Central memory CD8-positive, alpha-beta T cell (primary cell): ENCODE data around the gene SYDE1.

ENCODE experiments used
- ATAC-seq: fragments of 150-1000 bp; cut with Tn5 transposase; replicated peaks from 2 replicates; pipeline ENCODE4 v1.10.0; 2022; ENCODE audit warnings: mild to moderate bottlenecking, moderate FRiP score, moderate number of reproducible peaks; ENCODE audit not compliant: poor library complexity, severe bottlenecking; ENCODE audit errors: extremely low read depth
- DNase-seq, 2 donors: peaks; one replicate each; pipeline ENCODE4 v3.0.0; 2021; ENCODE audit warnings: low spot score in 2 of 2
- H3K27ac Mint-ChIP-seq: one replicate; pipeline ENCODE4 v1.8.0; 2022; ENCODE audit warnings: low read depth, mild to moderate bottlenecking, moderate library complexity, mixed read lengths
- H3K27me3 Mint-ChIP-seq: one replicate; pipeline ENCODE4 v1.8.0; 2022; ENCODE audit warnings: mixed read lengths
- H3K36me3 Mint-ChIP-seq: one replicate; pipeline ENCODE4 v1.8.0; 2022; ENCODE audit warnings: mild to moderate bottlenecking, moderate library complexity, mixed read lengths; ENCODE audit not compliant: insufficient read depth
- H3K4me1 Mint-ChIP-seq: one replicate; pipeline ENCODE4 v1.8.0; 2022; ENCODE audit warnings: mixed read lengths
- H3K4me3 Mint-ChIP-seq: one replicate; pipeline ENCODE4 v1.8.0; 2022; ENCODE audit warnings: mild to moderate bottlenecking, moderate library complexity, mixed read lengths
- H3K9me3 Mint-ChIP-seq: one replicate; pipeline ENCODE4 v1.8.0; 2022; ENCODE audit warnings: mixed read lengths

SYDE1 gene

DNA sequence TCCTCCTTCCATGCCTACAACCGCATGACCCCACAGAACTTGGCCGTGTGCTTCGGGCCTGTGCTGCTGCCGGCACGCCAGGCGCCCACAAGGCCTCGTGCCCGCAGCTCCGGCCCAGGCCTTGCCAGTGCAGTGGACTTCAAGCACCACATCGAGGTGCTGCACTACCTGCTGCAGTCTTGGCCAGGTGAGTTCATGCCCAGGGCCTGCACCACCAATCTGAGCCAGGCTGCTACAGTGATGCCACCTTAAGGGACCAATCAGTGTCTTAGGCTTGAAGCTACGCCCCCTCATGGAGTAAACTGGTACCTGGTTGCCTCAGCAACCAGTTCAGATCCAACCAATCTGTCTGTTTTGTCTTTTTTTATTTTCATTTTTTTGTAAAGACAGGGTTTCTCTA lies 5.2 kb downstream of the SYDE1 start:
- Mint-ChIP-seq H3K4me3 (no peak overlapping the region), H3K9me3 (no peaks in the 10 kb centered on the region), H3K36me3 (peaks cover 14% of the 10 kb centered on the region), H3K27ac (no peak overlapping the region), H3K27me3 (peaks cover 14% of the 10 kb centered on the region), H3K4me1 (no peaks in the 10 kb centered on the region)
- DNase-seq (no peak), ATAC-seq (no peak)

DNA sequence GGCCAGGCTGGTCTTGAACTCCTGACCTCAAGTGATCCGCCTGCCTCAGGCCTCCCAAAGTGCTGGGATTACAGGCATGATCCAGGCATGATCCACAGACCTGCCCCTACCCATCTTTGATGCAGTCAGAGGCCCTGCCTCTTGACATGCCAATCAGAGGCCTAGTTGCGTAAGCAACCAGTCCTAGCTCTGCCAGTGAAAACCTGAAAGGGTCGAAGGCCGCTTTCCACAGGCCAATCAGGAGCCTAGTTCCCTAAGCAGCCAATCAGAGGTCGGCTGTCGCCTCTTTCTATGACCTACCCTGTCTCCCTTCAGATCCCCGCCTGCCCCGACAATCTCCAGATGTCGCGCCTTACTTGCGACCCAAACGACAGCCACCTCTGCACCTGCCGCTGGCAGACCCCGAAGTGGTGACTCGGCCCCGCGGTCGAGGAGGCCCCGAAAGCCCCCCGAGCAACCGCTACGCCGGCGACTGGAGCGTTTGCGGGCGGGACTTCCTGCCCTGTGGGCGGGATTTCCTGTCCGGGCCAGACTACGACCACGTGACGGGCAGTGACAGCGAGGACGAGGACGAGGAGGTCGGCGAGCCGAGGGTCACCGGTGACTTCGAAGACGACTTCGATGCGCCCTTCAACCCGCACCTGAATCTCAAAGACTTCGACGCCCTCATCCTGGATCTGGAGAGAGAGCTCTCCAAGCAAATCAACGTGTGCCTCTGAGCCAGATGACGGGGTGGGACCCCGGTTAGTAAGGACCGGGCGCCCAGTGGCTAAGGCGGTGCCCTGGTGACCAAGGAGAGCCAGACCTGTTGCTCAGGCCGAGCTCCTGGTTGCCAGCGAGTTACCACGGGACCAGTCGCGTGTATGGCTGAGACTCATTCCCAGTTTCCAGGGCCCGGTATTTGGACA lies 6.3 kb downstream of the SYDE1 start:
- Mint-ChIP-seq H3K4me3 (no peak overlapping the region), H3K27ac (no peak overlapping the region), H3K36me3 (peaks cover 18% of the 10 kb centered on the region), H3K9me3 (no peaks in the 10 kb centered on the region), H3K27me3 (peaks cover 4% of the 10 kb centered on the region), H3K4me1 (no peaks in the 10 kb centered on the region)
- no peak for ATAC-seq
- DNase-seq, result no peak

DNA sequence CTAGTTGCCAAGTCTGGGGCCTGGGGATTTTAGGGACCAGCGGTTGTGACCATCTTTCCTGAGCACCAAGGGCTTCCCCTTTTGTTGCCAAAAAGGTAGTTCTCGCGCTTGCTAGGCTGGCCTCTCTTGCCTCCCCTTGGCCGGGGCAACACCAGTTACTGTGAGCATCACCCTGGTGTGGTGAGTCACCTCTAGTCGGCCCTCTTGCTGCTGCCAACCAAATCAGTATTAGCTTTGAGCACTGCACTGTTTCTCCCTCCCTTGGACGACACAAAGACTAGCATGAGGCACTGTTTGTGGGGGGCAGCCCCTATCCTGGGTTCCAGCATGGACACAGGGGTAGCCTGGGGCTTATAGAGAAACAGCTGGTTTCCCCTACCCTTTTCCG lies 6.9 kb downstream of the SYDE1 start:
- Mint-ChIP-seq H3K36me3 (peaks cover 18% of the 10 kb centered on the region), H3K4me1 (no peaks in the 10 kb centered on the region), H3K4me3 (no peak overlapping the region), H3K27me3 (no peaks in the 10 kb centered on the region), H3K9me3 (no peaks in the 10 kb centered on the region), H3K27ac (no peak overlapping the region)
- ATAC-seq (no peak), DNase-seq (no peak)

DNA sequence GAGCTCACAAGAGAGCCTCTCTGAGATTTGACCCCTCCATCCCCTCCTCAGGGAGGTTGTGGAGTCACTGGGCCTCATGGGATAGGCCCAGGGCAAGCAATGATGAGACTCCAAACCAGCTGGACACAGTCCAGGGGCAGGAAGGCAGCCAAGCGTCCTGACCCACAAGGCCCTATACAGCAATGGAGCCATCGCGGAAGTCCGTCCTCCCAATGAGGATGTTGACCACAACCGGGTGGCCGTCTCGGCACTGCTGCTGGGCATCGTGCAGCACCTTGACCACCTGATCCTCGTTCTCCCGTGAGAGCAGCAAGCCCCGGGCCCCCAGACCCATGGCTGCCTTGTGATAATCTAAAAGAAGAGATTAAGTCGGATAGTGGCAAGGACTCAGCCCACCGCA lies 7.9 kb downstream of the SYDE1 start:
- DNase-seq (no peak), ATAC-seq (no peak)
- no peaks in the 10 kb centered on the region for H3K9me3 Mint-ChIP-seq
- no peaks in the 10 kb centered on the region for H3K4me1 Mint-ChIP-seq
- no peak overlapping the region for H3K4me3 Mint-ChIP-seq
- H3K27ac Mint-ChIP-seq, result no peak overlapping the region
- H3K27me3 Mint-ChIP-seq, result no peaks in the 10 kb centered on the region
- H3K36me3 Mint-ChIP-seq, result peaks cover 20% of the 10 kb centered on the region

DNA sequence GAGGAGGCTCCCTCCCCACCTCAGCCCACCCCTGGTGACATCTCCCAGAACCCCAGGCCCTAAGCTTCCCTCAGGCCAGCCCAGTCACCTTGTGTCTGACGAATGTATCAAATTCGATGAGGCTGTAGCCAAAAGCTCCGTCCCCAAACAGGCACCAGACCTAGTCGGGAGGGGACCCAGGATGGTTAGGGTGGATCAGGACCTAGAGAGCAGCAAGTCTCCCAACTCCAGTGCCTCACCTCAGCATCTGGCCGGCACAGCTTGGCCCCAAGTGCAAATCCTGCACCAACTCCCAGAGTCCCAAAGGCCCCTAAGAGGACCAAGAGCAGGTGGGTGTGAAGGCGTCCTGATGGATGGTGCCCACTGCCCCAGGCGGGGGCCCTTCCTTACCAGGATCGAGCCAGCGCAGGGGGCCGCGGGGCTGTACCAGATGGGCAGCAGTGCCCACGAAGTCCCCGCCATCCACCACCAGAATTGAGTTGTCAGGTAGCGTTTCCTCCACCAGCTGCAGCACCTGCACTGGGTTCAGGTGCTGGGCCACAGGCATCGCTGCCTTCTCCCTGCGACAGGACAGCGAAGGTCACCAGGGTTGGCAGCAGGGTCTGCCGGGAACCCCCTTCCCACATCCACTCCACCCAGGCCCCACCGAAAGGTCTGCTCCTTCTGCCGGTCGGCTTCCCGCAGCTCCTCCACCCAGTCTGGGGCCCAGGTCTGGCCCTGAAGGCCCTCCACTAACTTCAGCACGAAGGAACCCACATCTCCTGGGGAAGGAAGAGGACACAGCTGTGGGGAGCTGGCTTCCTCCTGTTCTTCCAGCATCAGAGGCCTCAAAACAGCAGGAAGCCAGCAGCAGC lies 8.8 kb downstream of the SYDE1 start:
- H3K27me3 Mint-ChIP-seq, result no peaks in the 10 kb centered on the region
- no peaks in the 10 kb centered on the region for H3K4me1 Mint-ChIP-seq
- DNase-seq (no peak), ATAC-seq (no peak)
- H3K9me3 Mint-ChIP-seq, result no peaks in the 10 kb centered on the region
- H3K27ac Mint-ChIP-seq, result no peak overlapping the region
- H3K36me3 Mint-ChIP-seq, result peaks cover 22% of the 10 kb centered on the region
- no peak overlapping the region for H3K4me3 Mint-ChIP-seq

DNA sequence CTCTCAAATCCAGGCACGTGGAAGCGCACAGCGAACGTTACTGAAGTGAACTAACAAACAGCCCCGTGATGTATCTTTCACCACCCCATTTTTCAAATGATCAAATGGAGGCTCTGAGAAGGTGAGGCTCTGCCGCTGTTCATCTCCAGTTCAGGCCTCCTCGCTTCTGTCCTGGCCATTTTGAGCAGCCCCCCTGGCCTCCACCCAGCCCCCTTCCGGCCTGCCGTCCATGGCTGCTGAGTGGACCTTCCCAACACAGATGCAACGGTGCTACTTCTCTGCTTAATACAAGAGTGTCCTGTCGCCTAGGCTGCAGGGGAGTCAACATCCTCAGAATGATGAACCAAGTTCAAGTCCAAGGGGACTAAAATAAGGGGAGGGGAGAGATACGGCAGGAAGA lies 9.7 kb downstream of the SYDE1 start:
- Mint-ChIP-seq H3K4me3 (no peak overlapping the region), H3K27ac (no peak overlapping the region), H3K4me1 (no peaks in the 10 kb centered on the region), H3K27me3 (no peaks in the 10 kb centered on the region), H3K9me3 (no peaks in the 10 kb centered on the region), H3K36me3 (peaks cover 25% of the 10 kb centered on the region)
- DNase-seq (no peak), ATAC-seq (no peak)

DNA sequence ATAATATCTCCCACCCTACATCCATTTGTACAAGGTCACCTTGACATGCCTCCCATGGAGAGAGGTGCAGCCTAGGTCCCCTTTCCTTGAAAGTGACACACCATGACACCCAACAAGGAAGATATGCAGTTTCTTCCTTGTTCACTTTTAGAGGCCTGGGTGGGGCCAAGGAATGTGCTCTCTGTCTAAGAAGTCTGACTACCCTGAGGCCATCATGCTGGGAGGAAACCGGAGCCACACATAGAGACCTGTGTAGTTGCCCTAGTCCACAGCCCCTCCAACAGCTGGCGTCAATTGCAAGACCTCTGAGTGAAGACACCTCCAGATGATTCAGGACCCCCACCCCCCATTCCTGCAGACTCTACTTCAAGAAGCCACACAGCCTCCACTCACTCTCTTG lies 11.0 kb downstream of the SYDE1 start:
- ATAC-seq (no peak), DNase-seq (no peak)
- peaks cover 25% of the 10 kb centered on the region for H3K36me3 Mint-ChIP-seq
- no peaks in the 10 kb centered on the region for H3K9me3 Mint-ChIP-seq
- no peaks in the 10 kb centered on the region for H3K27me3 Mint-ChIP-seq
- H3K27ac Mint-ChIP-seq, result no peak overlapping the region
- H3K4me3 Mint-ChIP-seq, result no peak overlapping the region
- H3K4me1 Mint-ChIP-seq, result no peaks in the 10 kb centered on the region

DNA sequence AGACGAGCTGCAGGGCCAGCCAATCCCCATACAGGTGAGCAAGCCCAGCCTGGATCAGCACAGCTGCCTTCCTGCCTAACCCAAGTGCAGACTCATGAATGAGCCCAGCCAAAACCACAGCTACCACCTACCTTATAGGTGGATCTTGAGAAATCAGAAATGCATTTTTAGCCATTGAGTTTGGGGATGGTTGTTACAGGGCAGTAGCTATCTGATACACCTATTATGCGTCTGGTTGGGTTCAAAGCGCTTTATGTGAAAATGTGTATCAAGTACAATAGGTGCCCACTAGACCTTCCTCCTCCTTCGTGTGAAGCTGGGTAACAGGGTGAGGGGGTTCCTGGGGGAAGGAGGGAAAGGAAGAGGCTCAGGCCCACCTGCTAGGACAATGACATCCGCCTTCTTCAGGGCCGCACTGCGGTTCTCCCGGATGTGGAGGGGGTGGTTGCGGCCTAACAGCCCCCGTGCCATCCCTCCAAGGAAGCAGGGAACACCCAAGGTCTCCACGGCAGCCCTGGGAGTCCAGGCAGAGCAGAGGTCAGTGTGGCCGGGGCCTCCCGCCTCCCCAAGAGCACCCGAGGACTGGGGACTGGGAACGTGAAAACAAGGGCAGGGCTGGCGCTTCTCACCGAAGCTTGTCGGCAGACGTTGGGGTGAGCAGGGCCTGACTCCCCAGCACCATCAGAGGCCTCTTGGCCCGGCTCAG lies 11.7 kb downstream of the SYDE1 start:
- peaks cover 2% of the 10 kb centered on the region for H3K4me1 Mint-ChIP-seq
- H3K36me3 Mint-ChIP-seq, result peaks cover 27% of the 10 kb centered on the region
- H3K9me3 Mint-ChIP-seq, result no peaks in the 10 kb centered on the region
- DNase-seq, result no peak
- no peak overlapping the region for H3K27ac Mint-ChIP-seq
- H3K4me3 Mint-ChIP-seq, result no peak overlapping the region
- no peaks in the 10 kb centered on the region for H3K27me3 Mint-ChIP-seq
- ATAC-seq, result no peak

DNA sequence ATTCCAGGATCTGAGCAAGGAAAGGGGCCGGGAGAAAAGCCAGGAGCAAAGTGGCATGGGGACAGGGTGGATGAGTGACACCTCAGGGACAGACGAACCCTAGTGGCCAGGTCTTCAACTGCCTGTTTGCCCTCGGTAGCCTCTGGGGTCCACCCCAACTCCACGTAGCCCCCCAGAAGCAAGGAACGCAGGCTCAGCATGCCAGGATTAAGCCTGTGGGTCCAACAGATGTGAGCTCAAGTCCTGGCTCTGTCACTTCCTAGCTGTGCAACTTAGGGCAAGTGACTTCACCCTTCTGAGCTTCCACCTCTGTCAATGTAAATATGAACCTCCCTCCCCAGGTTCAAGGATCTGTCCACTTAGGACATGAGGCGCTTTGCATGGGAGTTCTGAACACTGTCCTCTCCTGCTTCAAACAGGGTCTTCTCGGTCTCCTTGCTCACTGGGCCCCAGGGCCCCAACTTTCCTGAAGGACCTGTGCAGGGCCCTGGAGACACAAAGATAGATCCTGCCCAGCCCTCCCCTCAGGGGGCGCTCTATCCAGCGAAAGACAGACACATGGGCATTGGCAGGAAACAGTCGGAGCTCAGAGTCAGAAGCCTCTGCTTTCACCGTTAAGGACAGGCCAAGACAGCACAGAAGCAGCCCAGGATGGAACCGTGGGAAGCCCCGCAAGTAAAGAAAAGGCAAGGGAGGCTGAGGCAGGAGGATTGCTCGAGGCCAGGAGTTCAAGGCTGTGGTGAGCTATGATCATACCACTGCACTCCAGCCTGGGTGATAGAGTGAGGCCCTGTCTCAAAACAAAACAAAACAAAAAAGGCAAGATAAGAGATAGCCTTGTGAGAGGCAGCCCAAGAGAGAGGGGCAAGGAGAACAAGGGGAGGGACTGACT lies 13.2 kb downstream of the SYDE1 start:
- Mint-ChIP-seq H3K27me3 (no peaks in the 10 kb centered on the region), H3K4me1 (peaks cover 16% of the 10 kb centered on the region), H3K36me3 (peaks cover 29% of the 10 kb centered on the region), H3K9me3 (no peaks in the 10 kb centered on the region), H3K27ac (no peak overlapping the region), H3K4me3 (no peak overlapping the region)
- DNase-seq (no peak), ATAC-seq (no peak)

DNA sequence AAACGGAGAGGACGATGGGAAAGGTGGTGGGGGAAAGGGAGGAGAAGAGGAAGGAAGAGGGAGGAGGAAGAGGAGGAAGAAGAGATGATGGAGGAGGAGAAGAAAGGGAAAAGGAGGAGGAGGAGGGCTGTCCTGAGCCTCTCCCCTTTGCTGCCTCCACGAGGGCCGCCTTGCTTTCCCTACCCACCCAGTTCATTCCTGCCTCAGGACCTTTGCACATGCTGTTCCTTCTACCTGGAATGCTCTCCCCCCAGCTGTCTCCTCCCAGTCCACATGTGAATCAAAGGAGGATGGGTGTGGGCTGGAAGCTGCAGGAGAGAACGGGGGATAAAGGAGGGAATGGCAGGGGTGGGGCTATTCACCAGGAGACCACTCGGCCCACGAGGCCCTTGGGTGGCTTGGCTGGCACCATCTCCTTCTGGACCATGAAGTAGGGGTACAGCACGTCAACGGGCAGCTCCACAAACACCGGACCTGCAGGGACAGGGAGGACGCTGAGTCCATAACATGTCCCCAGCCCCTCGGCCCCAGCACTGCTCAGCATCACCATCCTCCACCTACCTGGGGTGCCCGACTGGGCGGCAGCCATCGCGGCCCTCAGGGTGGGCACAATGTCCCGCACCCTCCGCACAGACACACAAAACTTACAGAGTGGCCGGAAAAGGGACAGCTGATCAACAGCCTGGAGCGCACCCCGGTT lies 15.3 kb downstream of the SYDE1 start:
- Mint-ChIP-seq H3K4me1 (peaks cover 23% of the 10 kb centered on the region), H3K36me3 (peaks cover 23% of the 10 kb centered on the region), H3K27ac (no peak overlapping the region), H3K9me3 (no peaks in the 10 kb centered on the region), H3K27me3 (no peaks in the 10 kb centered on the region), H3K4me3 (no peak overlapping the region)
- no peak for DNase-seq
- no peak for ATAC-seq

DNA sequence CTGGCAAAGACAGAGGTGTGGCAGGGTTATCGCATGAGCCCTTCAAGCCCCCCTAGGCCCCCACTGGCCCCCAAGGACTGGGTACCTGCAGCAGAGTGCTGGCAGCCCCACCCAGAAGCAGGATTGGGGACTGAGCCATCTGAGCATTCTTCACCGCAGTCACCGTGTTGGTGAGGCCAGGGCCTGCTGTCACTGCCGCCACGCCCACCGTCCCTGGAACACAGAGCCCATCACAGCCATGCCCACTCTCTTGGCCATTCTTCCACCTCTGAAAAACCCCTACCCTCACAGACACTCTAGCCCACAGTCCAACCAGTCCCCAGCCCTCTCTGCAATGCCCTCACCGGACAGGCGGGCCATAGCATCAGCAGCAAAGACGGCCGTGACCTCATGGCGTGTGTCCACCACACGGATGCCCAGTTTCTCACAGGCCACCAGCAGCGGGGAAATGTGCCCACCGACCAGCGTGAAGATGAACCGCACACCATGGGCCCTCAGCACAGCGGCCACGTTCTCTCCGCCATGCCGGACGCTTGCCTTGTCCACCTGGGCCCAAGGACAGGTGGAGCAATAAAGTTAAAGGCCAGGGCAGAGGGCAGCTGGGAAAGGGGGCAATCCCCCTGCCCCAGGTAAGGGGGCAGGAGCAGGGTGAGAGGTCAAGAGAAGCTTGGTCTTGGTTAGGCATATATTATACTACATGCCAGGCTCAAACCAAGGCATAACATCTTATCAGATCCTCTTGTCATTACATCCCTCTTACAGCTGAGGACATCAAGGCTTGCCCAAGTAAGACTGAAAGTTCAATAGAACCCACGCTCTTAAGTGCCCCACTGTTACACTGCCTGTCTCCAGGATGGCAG lies 16.1 kb downstream of the SYDE1 start:
- ATAC-seq, result no peak
- peaks cover 23% of the 10 kb centered on the region for H3K4me1 Mint-ChIP-seq
- no peaks in the 10 kb centered on the region for H3K9me3 Mint-ChIP-seq
- peak overlapping the region; percentile 87 for H3K4me3 Mint-ChIP-seq
- peaks cover 6% of the 10 kb centered on the region for H3K27me3 Mint-ChIP-seq
- H3K27ac Mint-ChIP-seq, result peak overlapping the region; percentile 95
- no peak for DNase-seq
- H3K36me3 Mint-ChIP-seq, result peaks cover 20% of the 10 kb centered on the region
